HK-2 (cell line): Measurements from ENCODE around the gene NRXN2.

ENCODE experiments used
- DNase-seq: peaks from one replicate; pipeline ENCODE4 v3.0.0-alpha.2; 2018; ENCODE audit not compliant: unreplicated experiment

Gene NRXN2

DNA sequence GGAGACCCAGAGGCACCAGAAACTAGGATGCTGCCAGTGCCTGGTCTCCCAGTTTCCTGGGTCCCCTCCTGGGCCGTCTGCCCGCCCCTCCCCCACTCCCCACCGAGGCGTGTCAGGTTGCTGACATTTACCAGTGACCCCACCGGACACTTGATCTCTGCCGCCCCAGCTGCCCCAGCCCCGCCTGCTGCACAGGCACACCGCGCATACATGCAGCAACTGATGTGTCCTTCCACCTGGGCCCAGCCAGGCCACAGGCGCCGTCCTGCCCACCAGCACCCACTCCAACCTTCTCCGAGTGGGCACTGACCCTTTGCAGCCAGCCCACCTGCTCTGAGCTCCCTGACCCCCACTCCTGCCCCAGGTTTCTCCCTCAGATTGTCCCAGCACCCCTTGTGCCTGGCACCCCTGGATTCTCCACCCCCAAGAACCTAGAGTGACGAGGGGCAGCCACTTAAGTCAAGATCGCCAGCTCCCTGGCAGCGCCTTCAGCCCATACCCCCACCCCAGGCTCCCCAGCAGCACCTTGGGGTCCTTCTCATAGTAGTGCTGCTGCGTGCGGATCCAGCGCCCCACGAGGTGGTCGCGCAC, 36.2 kb upstream of the NRXN2 start:
- DNase-seq = no peak

DNA sequence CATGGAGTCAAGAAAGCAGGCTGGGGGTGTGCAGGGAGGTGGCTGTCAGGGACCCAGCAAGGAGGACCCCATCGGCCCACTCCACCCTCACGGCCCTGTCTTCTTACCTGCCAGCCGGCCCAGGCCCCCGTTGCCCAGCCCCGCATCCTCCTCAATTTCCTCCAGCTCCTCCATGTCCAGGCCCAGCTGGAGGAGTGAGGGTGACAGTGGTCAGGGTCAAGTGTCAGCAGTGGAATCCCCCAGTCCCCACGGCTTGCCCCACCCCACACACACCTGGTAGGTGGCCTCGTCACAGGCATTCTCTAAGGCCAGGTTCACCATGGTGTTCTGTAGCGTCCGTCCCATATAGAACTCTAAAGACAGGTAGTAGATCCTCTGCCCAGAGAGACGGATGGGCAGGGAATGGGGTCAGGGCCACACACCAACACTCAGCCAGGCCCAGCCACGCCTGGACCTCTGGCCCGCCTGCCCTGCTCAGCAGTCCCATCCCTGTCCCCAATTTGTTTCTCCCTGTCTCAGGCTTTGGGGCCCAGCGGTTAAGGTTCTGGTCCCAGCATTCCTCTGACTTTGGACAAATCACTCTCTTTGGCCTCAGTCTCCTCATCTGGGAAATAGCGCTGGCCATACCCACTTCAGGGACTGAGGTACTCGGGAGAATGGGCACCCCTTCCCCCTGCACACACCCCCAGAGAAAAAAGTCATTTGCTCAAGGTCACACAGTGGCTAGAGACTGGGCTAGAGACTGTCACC, 35.5 kb upstream of the NRXN2 start:
- DNase-seq = no peak

- no peak for DNase-seq
Measured at GRCh38 chr11:64757549-64758329, 34.7 kb upstream of the NRXN2 start.

- no peak for DNase-seq
Measured at GRCh38 chr11:64755681-64756361, 32.8 kb upstream of the NRXN2 start.

DNA sequence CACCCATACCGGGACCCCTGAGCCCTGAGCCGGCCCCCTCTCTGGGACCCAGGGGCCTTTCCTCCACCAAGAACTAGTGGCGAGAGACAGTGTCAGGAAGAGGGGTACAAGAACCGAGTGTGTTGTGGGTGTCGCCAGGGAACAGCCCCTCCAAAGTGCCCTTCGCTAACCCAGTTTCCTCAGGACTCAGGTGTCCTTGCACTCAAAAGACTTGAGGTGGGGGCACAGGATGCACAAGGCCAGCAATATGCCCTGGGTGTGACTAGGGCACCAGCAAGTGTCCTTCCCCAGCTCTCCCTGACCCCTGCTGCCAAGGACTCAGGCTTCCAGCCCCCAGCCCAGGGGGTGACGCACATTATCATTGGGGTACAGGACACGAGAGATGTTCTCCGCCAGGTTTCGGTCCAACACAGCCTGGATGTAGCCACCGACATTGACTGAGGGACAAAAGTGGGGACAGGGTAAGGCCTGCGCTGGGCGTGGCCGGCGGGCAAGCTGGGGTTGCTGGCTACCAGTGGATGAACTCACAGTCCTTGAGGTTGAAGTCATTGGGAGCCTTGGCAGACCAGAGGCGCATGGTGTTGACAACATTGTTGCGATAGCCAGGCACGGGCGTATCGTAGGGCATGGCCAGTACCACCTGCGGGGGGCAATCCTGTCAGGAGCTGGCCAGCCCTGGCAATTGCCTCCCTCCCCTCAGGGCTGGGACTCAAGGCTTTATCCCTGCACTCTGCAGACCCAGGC, 32.1 kb upstream of the NRXN2 start:
- DNase-seq = no peak

DNA sequence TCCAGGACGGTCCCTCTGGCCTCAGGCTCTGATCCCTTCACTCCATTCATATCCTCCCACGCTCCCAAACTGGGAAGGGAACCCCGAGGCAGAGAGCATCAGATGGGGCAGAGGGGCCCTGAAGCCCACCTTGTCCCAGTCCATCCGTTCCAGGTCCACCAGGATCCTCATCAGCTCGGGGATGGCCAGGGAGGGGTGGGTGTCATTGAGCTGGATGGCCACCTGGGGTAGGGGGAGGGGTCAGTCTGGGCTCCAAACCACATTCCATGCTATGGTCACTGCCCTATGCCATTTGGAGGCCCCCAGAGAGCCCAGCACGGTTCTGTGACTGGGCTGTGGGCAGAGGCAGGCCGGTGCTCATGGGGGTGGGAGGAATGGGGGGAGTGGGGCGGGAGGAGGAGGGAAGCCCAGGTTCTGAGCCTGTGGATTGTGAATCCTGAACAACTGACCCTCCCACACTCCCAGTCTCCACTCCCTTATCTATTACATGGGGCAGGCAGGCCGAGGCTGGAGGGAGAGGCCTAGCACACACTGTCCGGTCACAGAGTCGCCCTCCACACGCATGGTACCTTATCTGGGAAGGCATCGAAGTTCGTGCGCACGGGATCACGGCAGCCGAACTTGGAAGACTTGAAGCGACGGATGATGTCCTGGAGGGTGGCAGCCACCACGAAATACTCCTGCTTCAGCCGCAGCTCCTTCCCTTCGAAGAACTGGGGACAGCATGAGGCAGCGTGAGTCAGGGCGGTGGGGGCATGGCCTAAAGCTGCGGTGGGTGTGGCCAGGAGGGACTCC, 31.3 kb upstream of the NRXN2 start:
- no peak for DNase-seq

DNA sequence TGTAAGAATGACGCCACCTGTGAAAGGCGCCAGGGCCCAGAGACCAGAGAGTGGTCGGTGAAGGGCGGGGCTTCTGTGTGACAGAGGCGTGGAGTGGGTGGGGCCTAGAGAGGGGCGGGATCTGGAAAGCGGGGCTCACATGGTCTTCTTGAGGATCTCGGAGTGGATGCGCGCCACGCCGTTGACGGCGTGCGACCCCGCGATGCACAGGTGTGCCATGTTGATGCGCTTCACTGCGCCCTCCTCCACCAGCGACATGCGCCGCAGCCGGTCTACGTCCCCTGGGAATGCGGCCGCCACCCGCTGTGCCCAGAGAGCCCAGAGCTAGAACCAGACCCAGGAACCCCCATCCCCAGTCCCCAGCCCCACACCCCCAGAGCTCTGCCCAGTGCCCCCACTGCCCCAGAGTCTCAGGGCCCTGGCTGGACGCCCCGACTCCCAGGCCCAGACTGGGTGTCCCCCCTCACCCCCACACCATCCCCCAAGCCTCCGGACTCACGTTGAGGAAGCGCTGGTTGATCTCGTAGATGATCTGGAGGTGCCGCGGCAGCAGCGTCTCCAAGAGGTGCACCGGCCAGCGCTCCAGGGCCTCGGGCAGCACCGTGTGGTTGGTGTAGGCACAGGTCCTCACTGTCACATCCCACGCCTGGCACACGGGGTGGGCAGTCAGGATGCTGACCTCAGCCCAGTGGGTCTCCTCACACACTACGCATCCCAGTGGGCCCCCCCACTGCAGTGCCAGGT, 30.6 kb upstream of the NRXN2 start:
- DNase-seq = no peak

DNA sequence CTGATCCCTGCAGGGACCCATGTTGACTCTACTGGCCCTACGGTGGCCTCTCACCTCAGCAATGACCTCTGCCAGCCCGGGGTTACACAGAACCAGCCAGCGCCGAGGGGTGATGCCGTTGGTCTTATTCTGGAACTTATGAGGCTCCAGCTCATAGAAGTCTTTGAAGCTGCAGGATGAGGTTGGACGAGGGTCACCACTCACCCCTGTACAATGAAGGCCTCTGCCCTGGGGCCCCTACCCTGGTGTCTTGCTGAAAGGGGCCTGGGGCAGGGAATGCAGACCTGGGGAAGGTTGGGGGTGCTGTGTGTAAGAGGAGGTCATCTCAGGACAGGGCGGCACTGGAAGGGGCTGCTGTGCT, 30.0 kb upstream of the NRXN2 start:
- DNase-seq = no peak

DNA sequence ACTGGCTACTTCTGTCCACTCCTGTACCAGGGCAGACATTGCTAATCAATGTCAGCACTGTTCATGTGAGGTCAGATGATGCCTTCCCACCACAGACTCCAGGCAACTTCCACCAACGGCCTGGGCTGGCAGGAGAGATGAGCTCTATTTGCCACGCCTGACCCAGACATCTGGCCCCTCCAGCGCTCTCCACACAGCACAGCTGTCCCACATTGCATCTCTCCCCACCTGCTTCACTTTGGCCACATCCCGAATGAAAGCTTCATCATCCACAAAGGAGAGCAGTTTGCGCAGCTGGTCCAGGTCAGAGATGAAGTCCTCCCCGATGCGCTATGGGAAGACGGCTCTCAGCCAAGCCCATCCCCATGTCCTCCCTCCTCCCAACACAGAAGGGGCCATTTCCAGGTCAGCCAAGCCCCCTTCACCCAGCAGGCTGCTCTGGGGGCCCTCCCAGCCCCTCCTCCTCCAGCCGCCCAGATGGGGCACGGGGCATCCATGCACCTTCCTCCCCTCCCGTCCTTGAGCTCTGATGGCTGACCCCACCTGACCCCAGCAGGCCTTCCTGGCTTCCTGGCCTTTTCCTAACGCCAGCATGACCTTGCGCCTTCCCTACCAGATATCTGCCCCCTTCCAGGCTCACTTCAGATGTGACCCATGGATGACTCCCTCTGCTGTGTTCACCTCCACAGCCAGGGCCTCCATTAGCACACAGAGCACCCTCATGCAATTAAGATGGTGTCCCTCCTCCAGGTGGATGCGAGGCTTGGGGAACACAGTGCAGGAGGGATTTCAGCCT, 29.4 kb upstream of the NRXN2 start:
- no peak for DNase-seq

GRCh38 chr11:64751580-64751979, 28.6 kb upstream of the NRXN2 start:
- no peak for DNase-seq

DNA sequence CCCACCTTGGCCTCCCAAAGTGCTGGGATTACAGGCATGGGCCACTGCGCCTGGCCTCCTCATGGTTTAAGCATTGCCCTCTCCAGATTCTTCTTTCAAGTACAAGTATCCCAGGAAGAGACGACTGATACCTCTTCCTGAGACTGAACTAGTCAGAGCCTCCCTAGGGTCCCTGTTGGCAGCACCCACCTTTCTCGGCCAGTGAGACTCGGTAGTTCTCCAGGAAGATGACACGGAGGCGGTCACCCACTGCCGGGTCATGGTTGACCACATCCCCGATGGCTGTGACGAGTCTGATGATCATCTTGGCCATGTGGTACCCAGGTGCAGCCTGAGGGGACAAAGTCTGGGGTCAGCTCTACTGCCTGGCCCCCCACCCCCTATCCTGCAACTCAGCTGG, 28.1 kb upstream of the NRXN2 start:
- no peak for DNase-seq

DNA sequence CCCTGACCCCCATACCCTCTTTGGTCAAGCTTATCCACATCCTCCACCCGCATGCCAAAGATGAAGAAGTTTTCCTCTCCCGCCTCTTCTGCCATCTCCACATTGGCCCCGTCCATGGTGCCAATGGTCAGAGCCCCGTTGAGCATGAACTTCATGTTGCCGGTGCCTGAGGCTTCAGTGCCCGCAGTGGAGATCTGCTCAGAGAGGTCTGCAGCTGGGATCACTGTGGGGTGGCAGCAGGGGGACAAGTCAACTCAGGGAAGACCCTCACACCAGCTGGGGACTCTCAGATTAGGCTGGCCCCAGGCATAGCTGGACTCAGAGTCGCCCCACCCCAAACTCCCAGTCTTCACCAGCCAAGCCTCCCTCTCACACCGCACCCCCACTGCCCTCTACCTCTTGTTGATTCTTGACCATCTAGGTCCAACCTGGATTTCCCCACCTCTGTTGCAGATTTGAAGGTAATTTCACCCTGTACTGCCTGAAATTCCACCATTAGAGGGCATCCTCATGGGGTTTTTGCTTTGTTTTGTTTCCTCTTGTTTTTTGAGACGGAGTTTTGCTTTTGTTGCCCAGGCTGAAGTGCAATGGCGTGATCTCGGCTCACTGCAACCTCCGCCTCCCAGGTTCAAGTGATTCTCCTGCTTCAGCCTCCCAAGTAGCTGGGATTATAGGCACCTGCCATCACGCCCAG, 27.5 kb upstream of the NRXN2 start:
- no peak for DNase-seq

DNA sequence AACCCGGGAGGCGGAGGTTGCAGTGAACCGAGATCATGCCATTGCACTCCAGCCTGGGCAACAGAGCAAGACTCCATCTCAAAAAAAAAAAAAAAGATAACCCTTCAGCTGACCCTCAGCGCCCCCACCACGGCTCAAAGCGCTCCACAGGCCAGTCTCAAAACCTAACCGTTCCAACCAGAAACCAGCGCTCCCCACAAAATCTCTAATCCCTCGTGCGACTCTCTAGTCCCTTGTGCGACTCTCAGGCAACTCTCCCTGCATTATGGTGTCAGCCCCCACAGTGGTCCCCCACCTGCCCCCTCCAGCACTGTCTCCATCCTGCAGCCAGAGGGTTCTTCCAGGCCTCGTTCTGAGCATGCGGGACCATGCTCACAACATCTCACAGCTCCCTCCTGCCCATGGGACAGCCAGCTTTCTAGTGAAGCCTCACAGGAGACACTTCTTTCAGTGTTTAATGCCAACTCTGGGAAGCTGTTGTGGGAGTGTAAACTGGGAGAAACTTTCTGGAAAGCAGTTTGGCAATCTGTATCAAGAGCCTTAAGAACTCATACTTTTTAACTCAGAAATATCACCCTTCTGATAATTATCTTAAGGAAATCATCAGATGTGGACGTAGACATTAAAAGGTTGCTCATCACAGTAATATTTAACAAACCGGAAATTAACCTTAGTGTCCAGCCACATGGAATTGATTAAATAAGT, 25.1 kb upstream of the NRXN2 start:
- DNase-seq = no peak

DNA sequence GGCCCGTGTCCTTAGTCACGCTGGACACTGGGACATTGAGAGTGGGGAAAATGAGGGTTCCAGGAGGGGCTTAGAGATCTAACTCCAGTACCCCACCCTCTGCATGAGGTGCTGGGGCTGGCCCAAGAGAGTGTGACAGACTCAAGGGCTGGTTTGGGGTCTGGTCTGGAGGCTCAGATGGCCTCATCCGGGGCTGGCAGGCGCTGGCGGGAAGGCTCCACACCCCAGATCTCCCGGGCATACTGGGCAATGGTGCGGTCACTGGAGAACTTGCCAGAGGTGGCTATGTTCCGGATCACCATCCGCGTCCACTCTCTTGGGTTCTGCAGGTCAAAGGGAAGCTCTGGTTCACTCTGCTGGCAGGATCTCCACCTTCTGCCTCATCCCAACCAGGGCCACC, 23.5 kb upstream of the NRXN2 start:
- DNase-seq = no peak

GRCh38 chr11:64745521-64746328, 22.7 kb upstream of the NRXN2 start:
- DNase-seq = no peak

DNA sequence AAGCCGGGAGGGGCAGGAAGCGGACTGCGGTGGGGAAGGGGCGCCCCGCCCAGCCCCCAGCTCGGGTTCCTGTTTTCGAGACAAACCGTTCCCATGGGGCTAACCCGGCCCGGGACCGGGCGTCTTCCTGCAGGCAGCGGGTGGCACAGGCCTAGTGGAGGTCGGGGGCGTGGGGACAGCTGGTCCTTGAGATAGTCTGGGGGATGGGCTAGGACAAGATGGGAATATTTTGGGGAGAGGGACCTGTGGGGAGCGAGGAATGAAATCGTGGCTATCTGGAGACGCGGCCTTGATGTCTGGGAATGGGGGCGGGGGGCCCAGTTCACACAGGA, 22.2 kb upstream of the NRXN2 start:
- DNase-seq = no peak

DNA sequence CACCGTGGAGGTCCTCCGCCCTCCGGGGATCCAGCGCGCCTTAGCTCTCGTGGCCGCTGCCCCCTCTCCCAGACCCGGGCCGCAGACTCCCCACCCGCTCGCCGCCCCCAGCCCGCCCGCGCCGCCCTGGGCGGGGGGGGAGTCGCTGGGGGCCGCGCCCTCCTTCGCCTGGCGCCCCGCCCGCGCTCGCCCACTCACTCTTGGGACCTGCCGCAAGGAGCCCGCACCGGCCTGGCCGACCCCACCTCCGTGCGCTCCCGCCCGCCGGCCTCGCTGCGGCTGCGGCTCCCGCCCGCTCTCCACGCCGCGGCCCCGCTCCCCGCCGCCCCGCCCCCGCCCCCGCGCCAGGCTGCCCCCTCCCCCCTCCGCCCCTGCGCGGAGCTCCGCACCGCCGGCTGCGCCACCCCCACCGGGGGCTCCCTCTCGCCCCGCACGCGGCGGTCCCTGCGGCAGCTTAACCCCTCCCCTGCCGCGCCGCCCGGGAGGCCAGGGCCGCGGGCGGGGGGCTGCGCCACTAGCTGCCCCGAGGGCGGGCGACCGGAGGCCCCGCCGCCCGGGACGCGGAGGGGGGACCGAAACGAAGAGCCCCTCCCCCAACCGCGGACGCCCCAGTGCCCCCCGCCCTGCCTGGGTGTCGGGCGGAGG, 21.7 kb upstream of the NRXN2 start:
- no peak for DNase-seq
